HG02981 (cell line): ENCODE results near the gene NUF2.
"Not testable (repeated sequence)": the region's sequence is repeated elsewhere in the genome, so short reads cannot be mapped to it uniquely, and the experiment has no call there.

Source experiments
- ATAC-seq: cut with Tn5 transposase; IDR thresholded peaks from one replicate; pipeline ENCODE4 v1.9.1; 2021; ENCODE audit warnings: mild to moderate bottlenecking, moderate library complexity; ENCODE audit not compliant: unreplicated experiment

NUF2 gene

DNA sequence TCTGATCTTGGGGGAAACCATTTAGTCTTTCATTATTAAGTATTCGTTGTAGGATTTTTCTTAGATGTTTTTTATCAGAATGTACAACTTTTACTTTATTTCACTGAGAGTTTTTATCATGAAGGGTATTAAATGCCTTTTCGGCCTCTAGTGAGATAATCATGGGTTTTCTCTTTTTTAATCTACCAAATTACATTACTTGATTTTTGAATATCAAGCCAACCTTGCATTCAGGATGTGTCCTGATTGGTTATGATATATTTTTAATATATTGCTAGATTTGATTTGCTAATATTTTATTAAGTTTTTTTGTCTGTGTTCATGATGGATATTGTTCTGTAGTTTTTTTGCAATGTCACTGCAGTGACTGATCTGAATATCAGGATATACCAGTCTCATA lies 9.4 kb downstream of the NUF2 start:
- ATAC-seq: no peak

DNA sequence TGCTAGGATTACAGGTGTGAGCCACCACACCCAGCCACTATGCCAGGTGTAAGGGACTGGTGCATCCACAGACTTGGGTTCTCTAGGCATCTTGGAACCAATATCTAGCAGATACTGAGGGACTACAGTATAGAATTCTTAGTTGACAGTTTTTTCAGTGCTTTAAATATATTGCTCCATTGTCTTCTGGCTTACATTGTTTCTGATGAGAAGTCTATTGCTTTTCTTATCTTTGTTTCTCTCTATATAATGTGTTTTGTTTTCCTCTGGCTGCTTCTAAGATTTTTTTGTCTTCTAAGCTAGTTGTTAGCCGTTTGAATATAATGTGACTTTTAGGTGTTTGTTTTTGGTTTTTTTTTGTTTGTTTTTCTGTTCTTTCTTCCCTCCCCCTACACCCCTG lies 13.5 kb downstream of the NUF2 start:
- ATAC-seq: no peak

DNA sequence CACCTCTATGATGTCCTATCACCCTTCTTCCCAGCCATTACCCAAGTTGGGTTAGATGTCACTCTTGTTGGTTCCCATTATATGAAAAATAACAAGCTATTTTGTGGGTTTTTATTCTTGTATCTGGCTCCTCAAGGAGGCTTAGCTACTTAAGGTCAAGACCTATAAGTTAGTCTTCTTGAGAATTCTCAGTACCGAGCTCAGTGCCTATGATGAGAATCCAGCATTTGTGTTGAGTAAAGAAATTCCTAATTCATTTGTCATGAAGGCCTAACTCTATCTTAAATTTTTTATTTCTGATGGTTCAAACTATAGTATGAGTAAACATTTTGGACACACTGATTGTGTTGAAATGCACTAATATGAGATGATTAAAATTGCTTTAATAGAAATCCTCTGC lies 15.9 kb downstream of the NUF2 start:
- ATAC-seq: no peak

DNA sequence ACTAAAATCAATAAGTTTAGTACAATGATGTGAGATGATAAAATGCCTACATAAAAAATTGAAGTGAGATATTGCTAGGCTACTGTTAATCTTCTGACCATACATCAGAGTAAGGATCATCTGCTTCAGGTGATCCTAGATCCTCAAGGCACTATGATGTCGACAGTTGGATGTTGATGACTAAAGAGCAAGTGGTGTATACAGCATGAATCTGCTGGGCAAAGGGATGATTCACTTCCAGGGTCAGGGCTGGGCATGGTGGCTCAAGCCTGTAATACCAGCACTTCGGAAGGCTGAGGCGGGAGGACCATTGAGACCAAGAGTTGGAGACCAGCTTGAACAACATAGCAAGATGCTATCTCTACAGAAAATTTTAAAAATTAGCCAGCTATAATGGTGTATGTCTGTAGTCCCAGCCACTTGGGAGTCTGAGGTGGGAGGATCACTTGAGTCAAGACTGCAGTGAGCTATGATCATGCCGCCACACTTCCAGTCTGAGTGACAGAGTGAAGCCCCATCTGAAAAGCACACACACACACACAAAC lies 24.6 kb downstream of the NUF2 start:
- ATAC-seq: no peak

DNA sequence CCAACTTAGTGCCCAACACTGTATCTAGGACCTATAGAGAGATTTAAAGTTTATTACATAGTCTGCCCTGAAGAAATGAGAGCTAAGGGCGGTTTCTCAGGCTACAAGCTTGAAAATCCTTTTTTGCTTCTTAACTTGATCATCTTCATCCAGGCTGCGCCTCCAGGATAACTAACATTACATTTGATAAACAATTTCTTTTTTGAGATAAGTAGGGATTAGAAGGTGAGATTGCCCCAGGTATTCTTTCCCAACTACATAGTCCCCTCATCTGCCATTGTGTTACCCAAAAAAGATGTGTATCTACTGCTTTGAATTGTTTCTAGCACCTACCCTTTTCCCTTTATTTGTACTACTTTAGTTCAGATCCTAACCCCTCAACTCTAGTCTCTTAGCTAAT lies 25.4 kb downstream of the NUF2 start:
- no peak for ATAC-seq

DNA sequence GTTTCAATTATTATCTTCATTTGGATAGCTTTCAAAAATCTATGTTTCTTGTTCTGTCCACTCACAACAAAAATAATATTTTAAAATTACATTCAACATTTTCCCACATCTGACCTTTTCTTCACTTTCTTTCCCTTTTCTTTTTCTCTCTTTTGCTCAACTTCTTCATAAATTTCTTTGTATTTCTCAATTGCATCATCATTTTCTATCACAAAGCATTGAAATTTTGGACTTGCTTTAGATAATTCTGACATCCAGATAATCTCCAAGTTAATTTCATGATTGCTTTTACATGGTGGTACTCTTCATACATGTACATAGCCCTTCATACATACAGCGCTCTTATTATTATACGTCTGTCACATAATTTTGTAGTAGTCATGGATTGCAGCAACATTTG lies 30.2 kb downstream of the NUF2 start:
- ATAC-seq: no peak

DNA sequence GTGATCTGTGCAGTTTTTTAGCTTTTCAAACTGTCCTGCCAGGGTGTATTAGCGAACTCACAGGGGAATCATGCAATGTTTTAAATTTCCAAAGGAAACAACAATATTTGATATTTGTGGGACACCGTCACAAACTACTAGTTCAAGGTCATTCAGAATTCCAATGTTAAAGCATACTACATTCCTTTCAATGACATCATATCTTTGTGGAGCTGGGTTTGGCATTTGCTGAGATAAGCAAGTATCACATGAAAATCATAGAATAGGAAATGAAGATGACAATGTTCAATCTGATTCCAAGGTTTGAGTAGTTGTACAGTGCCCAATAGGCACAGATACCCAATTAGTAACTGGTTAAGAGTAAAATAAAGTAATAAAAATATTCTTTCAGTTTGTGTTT lies 35.6 kb downstream of the NUF2 start:
- ATAC-seq: no peak

DNA sequence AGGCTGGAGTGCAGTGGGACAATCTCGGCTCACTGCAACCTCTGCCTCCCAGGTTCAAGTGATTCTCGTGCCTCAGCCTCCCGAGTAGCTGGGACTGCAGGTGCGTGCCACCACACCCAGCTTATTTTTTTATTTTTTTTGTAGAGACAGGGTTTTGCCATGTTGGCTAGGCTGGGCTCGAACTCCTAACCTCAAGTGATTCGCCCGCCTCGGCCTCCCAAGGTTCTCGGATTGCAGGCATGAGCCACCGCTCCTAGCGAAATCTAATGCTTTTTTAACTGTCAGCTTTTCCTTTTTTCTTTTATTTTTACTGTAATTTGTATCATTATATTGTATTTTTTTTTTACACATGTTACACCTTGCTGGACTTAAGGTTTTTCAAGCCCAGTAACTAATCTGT lies 36.4 kb downstream of the NUF2 start:
- ATAC-seq: not testable (repeated sequence)

DNA sequence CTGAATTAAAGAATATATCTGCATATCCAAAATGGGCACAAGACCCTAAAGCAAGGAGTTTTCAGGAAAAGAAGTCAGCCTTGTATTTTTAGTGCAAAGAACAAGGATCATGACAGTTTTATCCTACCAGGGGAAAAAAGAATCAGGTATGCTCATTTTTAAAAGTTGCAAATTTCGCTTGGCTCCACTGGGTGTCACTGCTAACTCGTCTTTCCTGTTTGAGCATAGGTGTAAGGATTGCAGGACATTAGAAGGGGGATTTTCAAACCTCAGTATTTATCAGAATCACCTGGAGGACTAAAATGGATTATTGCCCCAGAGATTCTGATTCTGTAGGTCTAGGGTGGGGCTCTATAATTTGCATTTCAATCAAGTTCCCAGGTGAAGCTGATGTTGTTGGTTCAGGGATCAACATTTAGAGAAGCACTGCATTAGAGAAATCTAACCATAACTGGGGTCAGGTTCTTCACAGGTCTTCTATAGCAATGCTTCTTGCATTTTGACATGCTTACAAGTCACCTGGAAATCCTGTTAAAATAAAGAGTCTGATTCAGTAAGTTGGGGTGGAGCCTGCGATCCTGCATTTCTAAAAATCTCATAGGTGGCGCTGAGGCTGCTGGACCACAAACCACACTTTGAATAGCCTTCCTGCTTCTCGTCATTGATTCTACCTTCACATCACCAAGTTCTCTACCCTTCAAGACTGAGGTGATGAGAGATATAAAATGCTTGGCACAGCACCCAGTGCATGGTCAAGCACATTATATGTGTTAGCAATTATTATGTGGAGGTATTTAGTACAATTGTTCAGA lies 39.6 kb downstream of the NUF2 start:
- ATAC-seq: peak; percentile 69

DNA sequence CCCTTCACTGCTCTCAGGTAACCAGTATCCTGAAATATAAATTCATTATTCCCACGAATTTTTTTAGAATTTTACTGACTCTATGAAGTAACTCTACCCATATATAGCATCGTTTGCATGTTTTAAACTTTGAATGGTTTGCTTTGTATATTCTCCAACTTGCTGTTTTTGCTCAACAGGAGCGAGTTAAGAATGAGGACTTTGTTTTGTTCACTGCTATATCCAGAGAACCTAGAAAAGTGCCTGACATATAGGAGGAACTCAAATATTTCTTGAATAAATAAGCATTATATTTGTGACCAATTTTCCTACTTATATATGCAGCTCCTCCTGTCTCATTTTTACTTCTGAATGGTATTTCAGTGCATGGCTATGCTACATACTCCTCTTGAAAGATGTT lies 43.4 kb downstream of the NUF2 start:
- ATAC-seq: no peak

DNA sequence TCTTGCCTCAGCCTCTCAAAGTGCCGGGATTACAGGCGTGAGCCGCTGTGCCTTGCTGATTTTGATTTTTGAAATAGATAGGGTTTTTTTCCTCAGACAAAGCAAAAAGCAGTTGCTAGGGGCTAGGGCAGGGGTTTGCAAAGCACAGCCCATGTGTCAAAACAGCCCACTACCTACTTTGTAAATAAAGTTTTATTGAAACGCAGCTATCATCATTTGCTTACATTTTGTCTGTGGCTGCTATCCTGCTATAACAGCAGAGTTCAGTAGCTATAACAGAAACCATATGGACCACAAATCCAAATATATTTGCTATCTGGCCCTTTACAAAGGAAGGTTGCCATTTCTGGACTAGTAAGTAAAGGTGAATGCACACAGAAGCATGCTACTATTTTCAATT lies 44.8 kb downstream of the NUF2 start:
- ATAC-seq: no peak

DNA sequence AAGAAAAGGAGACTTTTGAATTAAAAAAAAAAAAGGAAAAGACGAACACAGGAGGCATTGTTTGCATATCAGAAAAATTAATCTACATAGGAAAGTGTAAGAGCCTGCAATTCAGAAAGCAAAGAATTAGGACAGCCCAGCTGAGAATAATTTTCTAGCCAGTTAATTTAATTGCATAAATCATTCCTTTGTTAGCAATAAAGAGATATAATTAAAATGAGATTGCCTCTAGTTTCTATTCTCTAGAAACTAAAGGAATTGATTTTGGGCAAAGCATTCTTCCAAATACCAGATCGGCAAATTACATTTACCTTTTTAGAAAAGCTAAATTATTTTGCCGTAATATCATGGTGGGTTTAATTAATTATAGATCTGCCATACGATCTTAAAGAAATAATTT lies 46.0 kb downstream of the NUF2 start:
- ATAC-seq: no peak

DNA sequence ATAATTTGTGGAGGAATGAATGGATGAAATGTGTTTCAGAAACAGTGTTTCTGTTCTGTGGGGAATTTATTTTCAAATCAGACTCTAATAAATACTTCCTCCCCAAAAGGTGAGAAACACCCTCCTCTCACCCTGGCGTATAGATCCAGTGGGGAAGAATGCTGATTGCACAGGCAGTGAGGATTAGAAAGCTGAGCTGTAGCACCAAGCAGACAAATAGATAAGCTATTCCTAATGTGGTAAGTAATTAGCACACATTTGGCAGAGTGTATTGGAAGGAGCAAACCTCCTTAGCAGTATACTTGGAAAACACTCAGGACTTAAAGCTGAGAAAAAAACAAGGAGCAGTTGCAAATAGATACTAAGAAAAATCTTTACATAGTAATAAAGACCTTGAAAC lies 50.8 kb downstream of the NUF2 start:
- no peak for ATAC-seq

DNA sequence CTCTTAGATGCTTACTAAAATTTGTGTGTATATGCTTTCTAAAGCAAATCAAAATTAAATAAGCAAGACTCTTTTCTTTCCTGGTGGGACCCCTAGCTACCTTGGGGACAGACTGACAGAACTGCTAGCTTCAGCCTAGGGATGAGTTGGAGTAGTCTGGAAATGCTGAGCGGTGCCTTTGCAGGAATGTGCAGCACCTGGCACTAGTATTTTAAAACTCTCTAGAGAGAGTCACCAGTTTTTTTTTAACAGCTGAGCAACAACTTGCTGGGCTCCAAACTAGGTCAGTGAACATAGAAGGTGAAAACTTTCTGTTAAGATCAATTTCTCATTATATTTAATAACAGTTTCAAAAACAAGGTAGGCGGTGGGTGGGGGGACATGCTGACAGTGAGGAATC lies 56.8 kb downstream of the NUF2 start:
- ATAC-seq: no peak

DNA sequence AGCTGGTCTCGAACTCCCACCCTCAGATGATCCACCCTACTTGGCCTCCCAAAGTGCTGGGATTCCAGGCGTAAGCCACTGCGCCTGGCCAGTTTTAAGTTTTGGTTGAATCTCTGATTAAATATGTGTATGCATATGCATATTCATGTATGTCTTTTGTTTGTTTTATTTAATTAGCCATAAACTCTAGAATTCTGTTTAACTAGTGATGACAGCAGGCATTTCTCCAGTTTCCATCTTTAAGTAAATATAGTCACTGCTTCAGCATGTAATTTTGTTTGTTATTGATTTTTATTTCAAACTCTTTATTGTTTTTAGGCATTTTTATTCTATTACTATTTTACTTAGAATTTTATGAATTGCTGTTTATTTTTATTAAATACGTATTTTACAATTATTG lies 58.0 kb downstream of the NUF2 start:
- ATAC-seq: no peak

DNA sequence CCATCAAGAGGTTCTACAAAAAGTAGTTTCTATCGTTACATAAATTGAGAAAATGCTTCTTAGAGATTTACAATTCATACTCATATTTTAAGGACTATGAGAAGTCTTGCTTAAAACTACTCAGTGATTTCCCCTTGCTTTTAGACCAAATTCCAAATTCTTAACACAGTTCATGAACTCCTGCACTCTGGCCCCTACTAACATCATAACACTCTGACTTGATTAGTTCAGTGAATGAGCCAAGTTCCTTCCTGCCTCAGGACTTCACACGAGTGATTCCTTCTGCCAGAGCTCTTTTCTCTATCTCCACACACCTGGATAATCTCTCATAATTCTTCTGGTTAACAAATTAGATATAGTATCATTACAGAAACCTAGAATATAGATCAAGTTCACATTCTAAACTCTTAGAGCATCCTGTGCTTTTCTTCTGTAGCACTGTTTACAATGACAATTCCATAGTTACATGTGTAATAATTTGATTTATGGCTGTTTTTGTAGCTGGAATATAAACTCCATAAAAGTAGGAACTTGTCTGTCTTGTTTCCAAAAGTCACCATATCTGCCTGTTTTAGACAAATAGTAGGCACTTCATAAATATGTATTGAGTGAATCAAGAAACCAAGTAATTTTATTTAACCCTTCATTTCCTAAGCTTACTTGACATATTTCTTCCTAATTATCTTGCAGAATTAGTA lies 59.9 kb downstream of the NUF2 start:
- ATAC-seq: no peak

DNA sequence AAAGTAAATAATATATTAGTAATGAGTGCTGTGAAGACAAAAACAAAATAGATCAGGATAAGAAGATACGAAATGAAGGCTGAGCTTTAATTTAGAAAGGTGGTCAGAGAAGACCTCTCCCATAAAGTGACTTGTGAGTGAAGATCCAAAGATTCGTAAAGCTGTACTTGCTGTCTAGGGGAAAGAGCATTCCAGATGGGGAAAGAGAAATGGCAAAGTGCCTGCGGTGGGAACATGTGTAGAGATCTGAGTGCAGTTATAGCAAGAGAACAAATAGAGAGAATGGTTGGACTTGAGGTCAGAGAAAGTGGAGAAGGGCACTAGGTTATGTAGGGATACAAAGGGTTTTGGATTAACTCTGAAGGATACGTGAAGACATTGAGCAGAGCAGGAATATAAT lies 60.6 kb downstream of the NUF2 start:
- no peak for ATAC-seq

DNA sequence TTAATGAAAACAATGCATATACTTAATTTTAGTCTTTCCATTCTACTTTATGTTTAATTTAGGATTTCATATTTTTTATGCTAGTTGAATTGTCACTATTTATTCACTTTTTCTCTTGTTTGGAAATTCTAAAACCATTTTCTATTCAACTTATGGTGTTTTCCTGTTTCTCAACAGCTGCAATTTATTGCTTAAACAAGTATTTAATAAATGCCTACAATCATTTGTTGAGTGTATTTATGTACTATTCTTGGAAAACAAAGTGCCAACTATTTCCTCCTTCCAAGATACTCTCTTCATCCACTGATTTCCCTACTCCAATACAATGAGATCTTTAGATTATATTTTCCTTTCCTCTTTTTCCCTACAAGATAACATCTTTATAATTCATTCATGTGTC lies 65.4 kb downstream of the NUF2 start:
- no peak for ATAC-seq

DNA sequence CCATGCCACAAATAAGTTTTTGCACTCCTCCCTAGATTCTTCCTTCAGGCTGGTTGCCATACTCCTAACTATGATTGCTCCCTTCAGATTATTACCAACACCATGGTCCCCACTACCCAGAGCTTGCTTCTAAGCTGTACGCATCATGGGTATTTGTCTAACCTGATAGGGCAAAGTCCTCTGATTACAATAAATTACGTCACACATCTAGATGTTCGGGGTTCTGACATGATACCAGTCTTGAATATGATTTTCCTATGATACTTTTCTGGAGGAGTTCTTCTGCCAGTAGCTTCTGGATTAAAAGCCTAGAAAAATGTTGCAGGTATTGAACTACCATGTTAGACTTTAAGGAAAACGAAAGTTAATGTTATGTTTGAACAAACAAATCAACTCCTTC lies 67.2 kb downstream of the NUF2 start:
- no peak for ATAC-seq

DNA sequence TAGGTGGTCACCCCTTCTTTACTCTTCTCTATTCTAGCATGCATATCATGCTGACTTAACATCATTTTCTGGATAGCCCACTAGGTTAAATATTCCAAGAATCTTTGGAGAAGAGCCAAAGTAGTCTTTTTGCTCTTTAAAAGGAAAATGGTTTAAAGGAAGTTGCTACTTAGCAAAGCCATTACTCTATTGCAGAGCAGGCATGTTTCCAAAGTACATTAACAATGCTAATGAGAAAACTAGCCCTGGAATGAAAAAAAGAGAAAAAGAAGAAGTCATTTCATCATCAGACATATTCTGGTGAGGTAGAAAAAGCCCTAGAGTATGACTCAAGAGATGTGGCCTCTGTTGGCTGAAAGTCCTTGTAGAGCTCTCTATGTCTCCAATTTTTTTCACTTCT lies 74.0 kb downstream of the NUF2 start:
- no peak for ATAC-seq

DNA sequence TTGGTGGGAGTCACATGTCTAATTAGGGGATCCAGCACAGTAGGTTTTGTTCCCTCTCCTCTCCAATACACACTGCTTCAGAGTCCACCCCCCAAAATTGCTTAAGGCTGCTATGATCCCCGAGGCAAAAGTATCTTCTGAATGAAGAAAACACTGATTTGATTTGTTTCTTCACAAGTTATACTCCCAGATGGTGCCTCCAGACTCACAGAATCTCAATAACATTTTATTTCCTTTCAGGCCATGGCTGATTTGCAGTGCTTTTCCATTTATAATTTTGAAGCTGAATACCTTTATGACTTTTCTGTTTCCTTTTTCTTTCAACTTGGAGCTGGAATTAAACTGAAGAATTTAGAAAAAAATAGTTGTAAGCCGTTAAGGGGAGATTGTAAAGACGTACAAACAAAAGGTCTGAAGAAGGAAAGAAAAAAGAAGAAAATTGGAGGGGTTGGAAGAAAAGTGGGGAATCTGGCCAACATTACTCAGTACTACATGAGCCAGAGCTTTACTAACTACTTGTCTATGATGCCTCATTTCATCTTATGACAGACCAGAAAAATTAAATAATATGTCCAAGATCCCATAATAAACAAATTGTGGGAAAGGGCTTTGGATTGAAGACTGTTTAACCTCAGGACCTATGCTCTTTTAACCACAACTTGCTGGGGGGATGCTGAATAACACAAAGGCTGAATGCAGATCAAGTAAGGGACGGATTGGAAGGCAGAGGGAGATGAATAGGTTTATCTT lies 75.9 kb downstream of the NUF2 start:
- no peak for ATAC-seq

DNA sequence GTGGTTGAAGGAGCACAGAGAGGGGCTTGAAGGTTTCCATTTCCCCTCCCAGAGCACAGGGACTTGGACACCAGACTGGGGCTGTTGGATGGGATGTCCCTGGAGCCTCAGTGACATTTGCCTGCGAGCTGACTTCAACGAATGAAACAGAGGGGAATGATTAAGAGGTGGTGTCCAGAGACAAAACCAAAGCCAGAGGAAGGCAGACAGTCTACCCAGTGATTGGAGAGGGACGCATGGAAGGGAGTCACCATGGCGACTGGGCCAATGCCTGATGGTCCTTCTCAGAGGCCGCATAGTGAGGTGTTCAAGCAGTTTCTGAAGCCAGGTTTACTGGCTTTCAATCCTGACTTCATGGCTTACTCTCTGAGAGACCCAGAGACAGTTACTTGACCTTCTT lies 77.2 kb downstream of the NUF2 start:
- ATAC-seq: no peak
